Measurements from ENCODE around the gene RNF130.

RNF130 gene

GRCh38 chr5:180046656-180047055, 24.9 kb downstream of the RNF130 start:
- TF ChIP-seq GATA1 (IDR thresholded peaks at IDR 0.05; ENCODE audit: low read depth, low read length) (no peak), POLR2A (IDR thresholded peaks at IDR 0.05; ENCODE audit: low read length) (no peak)
- DNase-seq = no peak

- DNase-seq = no peak
Observed at GRCh38 chr5:180045889-180046499, 25.6 kb downstream of the RNF130 start.

GRCh38 chr5:180043377-180043776, 28.2 kb downstream of the RNF130 start:
- DNase-seq = peak in 1 of 2 experiments; percentile 39
- no peak for TF ChIP-seq GATA1 (IDR thresholded peaks at IDR 0.05; ENCODE audit: low read depth, low read length)
- TF ChIP-seq POLR2A (IDR thresholded peaks at IDR 0.05; ENCODE audit: low read length) = no peak

More at GRCh38 chr5:180045889-180046499, 25.6 kb downstream of the RNF130 start:
- no peak for TF ChIP-seq GATA1 (IDR thresholded peaks at IDR 0.05; ENCODE audit: low read depth, low read length)
- TF ChIP-seq POLR2A (IDR thresholded peaks at IDR 0.05; ENCODE audit: low read length) = no peak

- no peak for TF ChIP-seq GATA1 (IDR thresholded peaks at IDR 0.05; ENCODE audit: low read depth, low read length)
- no peak for TF ChIP-seq POLR2A (IDR thresholded peaks at IDR 0.05; ENCODE audit: low read length)
- DNase-seq = no peak
Observed at GRCh38 chr5:180041301-180042274, 30.0 kb downstream of the RNF130 start.

GRCh38 chr5:180040287-180041214, 31.0 kb downstream of the RNF130 start:
- DNase-seq = no peak
- TF ChIP-seq POLR2A (IDR thresholded peaks at IDR 0.05; ENCODE audit: low read length) (no peak), GATA1 (IDR thresholded peaks at IDR 0.05; ENCODE audit: low read depth, low read length) (no peak)

- no peak for DNase-seq
- TF ChIP-seq GATA1 (IDR thresholded peaks at IDR 0.05; ENCODE audit: low read depth, low read length) (no peak), POLR2A (IDR thresholded peaks at IDR 0.05; ENCODE audit: low read length) (no peak)
Observed at GRCh38 chr5:180035206-180035931, 36.2 kb downstream of the RNF130 start.

GRCh38 chr5:180034564-180034963, 37.0 kb downstream of the RNF130 start:
- no peak for TF ChIP-seq POLR2A (IDR thresholded peaks at IDR 0.05; ENCODE audit: low read length)
- TF ChIP-seq GATA1 (IDR thresholded peaks at IDR 0.05; ENCODE audit: low read depth, low read length) = no peak
- no peak for DNase-seq

GRCh38 chr5:180027459-180028089, 44.0 kb downstream of the RNF130 start:
- TF ChIP-seq POLR2A (IDR thresholded peaks at IDR 0.05; ENCODE audit: low read length) (no peak), GATA1 (IDR thresholded peaks at IDR 0.05; ENCODE audit: low read depth, low read length) (no peak)
- no peak for DNase-seq

GRCh38 chr5:180026734-180027458, 44.7 kb downstream of the RNF130 start:
- no peak for DNase-seq
- no peak for TF ChIP-seq POLR2A (IDR thresholded peaks at IDR 0.05; ENCODE audit: low read length)
- TF ChIP-seq GATA1 (IDR thresholded peaks at IDR 0.05; ENCODE audit: low read depth, low read length) = no peak

GRCh38 chr5:180026320-180026719, 45.2 kb downstream of the RNF130 start:
- TF ChIP-seq POLR2A (IDR thresholded peaks at IDR 0.05; ENCODE audit: low read length) (no peak), GATA1 (IDR thresholded peaks at IDR 0.05; ENCODE audit: low read depth, low read length) (no peak)
- DNase-seq = peak in 1 of 2 experiments; percentile 9

- TF ChIP-seq POLR2A (IDR thresholded peaks at IDR 0.05; ENCODE audit: low read length) (no peak), GATA1 (IDR thresholded peaks at IDR 0.05; ENCODE audit: low read depth, low read length) (no peak)
- no peak for DNase-seq
Observed at GRCh38 chr5:180021900-180022299, 49.7 kb downstream of the RNF130 start.

GRCh38 chr5:180020176-180020575, 51.4 kb downstream of the RNF130 start:
- TF ChIP-seq GATA1 (IDR thresholded peaks at IDR 0.05; ENCODE audit: low read depth, low read length) (no peak), POLR2A (IDR thresholded peaks at IDR 0.05; ENCODE audit: low read length) (no peak)
- DNase-seq = no peak

Data from erythroblast (primary cell).